HS-5 (cell line): ENCODE results near the gene ATP6V1E1.
"Not testable (repeated sequence)": the region's sequence is repeated elsewhere in the genome, so short reads cannot be mapped to it uniquely, and the experiment has no call there.

Experiments
- DNase-seq: peaks from one replicate; pipeline ENCODE4 v3.0.0-alpha.2; 2012; ENCODE audit warnings: low read depth

The ATP6V1E1 gene

DNA sequence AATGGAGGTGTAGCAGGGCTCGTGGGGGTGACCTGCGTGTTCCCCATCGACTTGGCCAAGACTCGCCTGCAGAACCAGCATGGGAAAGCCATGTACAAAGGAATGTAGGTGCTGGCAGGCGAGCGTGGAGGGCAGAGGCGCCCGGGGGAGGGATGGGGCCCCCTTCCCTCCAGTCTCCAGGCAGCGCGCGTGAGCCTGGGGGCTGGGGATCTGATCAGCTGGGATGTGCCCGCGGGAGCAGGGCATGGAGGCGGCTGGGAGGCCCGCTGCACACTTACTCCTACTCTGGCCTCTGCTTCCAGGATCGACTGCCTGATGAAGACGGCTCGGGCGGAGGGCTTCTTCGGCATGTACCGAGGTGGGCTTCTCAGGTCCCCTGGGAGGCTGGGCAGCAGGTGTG, 47.5 kb downstream of the ATP6V1E1 start:
- no peak for DNase-seq

DNA sequence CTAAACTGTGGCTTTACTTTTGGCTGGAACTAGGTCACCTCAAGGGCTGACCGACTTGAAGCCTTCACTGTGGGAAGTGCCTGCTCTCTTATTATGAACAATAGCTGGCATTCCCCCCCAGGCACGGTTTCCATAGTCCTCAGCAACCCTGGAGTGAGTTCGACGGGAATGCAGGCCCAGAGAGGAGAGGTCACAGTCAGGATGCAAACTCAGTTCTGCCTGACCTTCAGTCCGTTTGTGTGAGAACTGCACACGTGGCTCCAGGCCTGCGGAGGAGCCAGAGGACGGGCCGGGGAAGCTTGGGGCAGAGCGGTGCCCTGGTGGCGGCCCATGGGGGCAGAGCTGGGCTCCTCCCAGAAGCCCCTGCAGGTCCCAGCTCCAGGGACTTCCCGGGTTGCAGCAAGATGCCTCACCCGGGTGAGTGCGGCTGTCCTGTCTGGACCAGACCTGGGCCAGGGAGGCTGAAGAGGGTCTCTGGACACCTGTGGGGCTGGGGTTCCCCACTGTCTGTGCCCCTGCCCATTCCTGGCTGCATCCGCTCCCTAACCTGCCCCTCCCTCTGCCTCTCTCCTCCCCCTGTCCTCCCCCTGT, 48.0 kb downstream of the ATP6V1E1 start:
- DNase-seq = no peak

DNA sequence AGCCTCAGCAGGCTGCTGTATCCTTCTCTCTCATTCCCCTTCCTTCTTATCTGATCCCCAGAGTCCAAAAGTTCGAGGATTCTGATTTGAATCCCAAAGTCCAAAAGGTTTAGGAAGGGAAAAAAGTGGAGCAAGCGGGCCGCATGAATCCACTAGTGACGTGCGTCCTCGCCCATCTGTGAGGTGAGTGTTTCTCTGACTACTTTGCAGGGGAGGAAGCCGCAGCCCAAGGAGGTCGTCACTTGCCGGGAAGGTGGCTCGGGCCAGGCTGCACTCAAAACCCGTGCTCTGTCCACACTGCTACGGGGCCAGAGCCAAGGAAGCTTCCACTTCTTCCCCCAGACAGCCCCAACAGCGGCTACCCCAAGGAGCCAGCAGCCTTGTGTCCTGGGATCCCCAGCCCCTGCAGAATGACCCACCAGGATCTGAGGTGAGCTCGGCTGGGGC, 49.0 kb downstream of the ATP6V1E1 start:
- no peak for DNase-seq

DNA sequence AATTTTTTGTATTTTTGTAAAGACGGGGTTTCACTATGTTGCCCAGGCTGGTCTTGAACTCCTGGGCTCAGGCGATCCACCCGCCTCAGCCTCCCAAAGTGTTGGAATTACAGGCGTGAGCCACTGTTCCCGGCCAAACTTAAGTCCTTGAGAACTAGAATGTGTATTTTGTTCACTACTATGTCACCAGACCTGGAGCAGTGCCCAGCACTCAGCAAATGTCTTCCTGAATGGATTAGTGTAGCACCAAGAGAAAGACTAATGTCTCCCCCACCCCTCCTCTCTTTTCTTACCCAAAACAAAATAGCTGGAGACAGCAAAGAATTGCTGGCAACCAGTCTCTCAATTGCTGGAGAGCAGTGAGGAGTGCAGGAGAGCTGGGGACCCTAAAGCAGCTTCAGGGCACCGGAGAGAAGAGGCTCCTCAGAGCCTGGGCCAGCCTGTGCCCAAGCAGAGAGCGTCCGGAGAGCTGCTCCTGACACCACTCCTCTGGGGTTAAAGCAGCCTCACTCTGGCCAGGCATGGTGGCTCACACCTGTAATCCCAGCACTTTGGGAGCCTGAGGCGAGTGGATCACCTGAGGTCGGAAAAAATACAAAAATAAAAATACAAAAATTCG, 50.3 kb downstream of the ATP6V1E1 start:
- no peak for DNase-seq

DNA sequence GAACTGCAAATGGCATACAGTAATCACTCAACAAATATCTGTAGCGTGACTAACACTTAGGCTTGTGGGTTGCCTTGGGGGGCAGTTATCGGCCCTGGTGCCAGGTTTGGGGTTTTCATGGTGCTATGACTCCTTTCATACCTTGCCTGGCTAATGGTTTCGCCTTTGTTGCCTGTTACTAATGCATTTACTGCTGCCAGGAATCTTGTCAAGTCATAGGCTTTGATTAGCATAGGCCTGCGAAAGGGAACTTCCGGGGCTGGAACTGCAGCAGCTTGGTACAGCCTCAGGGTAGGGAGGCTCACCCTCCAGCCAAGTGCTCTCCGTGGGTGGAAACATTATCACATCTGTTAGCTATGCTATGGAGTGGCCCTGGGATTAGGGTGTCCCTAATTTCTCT, 52.1 kb downstream of the ATP6V1E1 start:
- peak; percentile 54 for DNase-seq

DNA sequence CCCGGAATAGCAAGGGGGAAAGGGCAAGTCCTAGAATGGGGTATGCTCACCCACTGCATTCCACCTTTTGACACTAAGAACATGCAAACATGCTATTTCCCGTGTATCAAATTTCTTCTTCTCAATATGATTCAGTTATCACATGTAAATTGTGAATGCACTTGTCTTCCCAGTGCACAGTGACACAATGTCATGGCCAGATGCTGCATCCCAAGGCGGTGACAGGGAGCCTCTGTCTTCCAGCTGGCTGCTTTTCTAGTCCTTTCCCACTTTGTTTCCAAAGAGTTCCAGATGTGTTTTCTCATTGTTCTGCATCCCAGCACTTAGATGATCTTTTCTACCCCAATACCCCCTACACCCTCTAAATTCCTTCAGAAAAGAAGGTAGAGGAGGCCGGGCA, 52.9 kb downstream of the ATP6V1E1 start:
- no peak for DNase-seq

DNA sequence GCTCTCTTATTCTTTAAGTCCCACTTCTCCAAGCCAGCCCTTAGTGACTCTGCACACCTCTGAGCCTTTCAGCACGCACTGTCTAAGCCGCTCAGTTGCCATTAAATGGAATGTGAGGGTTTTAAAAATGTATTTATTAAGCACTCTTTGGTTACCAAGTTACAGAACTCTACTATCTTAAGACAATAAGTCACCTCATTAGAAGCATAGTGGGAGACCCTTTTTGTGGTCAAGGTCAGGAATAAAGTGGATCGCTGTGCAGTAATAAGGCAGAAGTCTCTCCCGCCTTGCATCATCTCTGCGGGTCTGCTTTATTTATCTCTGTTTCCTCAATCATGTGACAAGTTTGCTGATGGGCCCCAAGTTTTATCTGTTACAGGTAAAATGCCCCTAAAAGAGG, 53.4 kb downstream of the ATP6V1E1 start:
- no peak for DNase-seq

DNA sequence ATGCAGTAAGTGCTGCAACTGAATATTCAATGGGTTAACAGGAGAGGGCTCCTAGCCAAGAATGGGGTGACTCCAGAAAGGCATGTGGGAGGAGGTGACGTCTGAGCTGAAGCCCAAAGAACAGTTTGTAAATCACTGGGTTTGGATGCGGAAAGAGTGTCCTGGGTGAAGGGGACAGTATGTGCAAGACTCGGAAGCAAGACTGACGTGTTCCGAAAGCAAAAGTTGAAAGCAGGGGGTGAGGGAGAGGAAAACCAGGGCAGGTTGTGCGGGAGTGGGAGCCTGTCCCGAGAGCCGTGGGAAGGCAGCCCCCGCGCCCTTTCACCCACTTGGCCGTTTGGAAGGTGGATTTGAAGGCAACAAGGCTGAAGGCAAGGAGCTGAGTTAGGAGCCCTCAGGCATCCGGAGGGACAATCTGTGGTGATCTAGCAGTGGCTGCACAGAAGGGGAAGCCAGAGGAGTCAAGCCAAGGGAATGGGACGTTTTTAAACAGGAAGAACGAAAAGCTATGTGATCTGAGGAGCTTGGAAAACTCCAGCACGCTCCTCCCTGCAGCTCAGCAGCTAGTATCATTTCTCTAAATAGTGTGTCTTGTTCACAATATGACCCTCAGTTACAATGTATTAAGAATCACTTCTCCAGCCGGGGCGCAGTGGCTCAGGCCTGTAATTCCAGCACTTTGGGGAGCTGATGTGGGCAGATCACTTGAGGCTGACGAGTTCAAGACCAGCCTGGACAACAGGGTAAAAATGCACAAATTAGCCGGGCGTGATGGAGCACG, 57.5 kb downstream of the ATP6V1E1 start:
- DNase-seq = no peak

DNA sequence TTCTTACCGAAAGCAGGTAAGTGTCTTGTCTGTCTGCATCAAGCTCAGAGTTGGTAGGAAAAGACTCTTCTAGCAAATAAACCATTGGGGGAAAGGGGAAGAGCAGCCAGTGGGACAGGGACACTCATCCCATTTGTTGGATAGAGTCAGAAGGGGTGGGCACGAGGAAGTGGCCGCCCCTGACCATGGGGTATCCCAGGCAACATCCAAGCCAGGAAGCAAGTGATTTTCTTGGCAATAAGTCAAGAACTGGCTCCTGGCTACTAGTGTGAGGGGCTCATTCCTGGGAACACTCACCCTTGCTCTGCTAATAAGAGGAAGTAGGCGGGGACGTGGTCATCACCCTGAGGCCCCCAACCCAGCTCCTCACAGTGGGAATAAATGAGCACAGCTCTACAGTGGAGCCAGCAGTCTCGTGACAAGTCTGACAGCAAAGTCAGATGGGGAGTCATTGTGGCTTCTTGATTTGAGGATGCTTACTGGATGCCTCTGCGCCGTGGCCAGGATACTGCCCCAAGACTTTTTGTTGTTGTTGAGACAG, 58.5 kb downstream of the ATP6V1E1 start:
- DNase-seq = no peak

DNA sequence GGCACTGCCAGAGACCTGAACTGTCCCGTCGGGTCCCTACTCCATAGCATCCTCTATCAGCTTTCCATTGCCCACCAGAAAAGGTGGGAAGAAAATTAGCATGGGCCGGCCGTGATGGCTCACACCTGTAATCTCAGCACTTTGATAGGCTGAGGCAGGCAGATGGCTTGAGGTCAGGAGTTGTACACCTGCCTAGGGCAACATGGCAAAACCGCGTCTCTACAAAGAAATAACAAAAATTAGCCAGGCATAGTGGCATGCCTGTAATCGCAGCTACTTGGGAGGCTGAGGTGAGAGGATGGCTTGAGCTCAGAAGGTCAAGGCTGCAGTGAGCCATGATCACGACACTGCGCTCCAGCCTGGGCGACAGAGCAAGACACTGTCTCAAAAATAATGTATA, 61.8 kb downstream of the ATP6V1E1 start:
- DNase-seq = no peak

DNA sequence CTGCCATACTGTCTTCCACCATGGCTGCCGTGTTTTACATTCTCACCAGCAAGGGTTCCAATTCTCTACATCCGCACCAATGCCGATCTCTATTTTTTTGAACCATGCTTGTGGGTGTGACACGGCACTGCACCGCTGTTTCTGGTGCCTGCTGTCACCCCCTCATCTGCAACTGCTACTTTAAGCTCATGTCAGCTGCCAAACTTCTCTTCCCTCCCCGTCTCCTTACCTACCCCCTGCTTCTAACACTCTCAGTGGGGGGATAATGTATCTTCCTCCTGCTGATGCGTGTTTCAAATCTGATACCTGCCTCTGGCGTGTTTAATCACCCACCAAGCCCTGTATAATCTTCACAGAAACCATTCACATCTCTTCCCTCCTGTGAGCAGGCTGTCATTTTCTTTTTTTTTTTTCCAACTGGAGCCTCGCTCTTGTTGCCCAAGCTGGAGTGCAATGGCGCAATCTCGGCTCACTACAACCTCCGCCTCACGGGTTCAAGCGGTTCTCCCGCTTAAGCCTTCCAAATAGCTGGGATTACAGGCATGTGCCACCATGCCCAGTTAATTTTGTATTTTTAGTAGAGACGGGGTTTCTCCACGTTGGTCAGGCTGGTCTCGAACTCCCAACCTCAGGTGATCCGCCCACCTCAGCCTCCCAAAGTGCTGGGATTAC, 62.4 kb downstream of the ATP6V1E1 start:
- not testable (repeated sequence) for DNase-seq

DNA sequence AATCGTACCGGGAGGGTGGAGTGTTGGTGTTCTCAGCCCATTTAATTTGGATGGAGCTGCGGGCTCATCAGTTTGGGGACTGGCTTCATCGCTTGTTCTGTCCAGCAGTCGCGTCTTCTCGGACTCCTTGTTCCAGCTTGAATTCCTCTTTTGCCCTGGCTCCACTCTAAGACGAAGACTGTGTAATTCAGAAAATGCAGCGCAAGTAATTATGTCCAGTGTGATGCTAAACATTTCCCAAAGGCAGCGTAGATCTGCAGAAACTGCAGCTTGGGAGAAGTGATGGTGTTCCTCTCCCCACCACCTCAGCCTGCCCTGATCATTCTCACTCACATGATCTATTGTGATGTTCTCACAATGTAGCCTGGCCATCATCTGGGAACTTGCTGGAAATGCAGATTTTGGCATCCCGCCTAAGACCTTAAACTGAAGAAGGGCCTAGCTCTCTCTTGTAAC, 64.6 kb downstream of the ATP6V1E1 start:
- no peak for DNase-seq

DNA sequence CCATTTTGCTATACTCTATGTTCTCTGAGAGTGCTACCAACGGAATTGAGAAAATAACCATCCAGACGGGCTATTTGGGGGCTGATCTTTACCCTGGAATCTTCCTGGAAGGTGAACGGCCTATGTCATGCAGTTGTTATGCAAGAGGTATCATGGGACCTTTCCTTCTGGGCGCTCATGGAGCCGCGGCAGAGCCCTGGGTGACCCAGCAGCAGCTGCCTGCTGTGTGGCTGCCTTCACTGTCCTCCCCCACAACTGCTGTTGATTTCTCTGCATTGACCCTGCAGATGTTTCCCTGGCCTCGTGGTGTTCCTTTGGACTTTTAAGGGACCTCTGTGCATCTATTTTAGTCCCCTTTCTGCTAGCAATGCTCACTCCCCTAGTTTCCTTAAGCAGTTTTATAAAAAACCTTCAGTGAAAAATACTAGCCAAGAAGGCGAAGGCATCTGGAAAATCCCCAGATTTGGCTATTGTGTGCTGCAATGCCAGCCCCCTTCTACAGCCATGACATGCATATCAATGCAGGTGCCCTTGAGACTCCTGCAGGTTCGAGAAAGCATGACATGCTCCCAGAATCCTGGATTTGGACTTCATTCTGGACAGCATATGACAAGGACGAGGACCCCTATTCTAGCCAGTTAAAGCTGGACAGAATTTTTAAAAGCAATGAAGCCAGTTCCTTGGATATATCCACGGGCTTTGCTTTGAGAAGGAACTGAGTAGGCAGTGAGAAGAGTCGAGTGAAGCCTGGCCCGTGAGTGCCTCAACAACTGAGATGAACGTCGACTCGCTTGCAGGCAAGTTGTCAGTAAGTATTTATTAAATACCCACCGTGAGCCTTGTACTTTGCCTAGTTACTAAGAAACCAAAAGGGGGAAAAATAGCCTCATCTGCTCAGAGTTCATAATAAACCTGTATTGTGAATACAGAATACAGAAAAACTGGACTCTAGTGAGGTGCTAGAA, 65.4 kb downstream of the ATP6V1E1 start, which contains the start of gene SLC25A18:
Gene SLC25A18 (plus strand): TSS at position 593 of the 965 bp plus-strand sequence. CDS start 16,447 bp downstream, outside the sequence.
- DNase-seq = no peak

DNA sequence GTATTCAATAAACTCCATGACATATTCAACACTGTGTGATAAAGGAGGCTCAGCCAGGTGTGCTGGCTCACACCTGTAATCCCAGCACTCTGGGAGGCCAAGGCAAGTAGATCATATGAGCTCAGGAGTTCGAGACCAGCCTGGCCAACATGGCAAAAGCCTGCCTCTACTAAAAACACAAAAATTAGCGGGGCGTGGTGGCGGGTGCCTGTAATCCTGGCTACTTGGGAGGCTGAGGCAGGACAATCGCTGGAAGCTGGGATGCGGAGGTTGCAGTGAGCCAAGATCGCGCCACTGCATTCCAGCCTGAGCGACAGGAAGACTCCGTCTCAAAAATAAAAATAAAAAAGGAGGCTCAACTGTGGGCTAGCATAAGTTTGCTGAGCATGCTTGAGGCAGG, 69.4 kb downstream of the ATP6V1E1 start:
- no peak for DNase-seq

DNA sequence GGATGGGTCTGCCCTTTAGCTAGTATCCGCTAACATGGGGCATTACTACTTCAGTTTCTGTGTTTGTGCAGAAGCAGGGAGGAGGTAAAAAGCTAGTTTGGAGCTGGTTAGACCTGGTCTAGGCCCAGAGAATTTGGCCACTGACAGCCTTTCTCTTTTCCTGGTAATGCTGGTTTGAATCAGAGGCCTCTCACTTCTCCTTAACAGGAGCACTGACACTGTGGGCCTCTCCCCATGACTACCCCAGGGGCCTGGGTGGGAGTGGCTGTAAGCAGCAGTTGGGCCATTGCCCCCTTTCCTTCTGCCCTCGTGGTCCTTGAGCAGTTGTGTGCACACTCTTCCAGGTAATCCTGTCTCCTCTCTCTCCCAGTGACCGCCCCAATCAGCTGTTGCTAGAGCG, 73.7 kb downstream of the ATP6V1E1 start:
- DNase-seq = no peak

DNA sequence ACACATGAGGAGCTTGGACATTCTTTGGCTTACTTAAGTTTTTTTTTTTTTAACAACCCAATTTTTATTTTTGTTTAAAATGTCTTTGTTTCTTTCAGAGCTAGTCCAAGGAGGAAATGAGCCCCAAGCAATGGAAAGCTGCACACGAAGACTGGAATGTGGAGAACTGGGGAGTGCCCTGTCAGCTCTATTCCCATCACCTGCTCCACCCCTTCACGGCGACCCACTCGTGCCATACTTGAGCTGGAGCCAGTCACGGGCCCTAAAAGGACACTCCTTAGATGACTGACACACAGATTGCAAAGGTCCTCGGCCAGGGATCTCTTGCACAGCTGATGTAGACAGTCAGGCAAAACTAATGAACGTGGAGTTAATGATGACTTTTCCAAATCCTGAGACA, 75.8 kb downstream of the ATP6V1E1 start:
- no peak for DNase-seq

DNA sequence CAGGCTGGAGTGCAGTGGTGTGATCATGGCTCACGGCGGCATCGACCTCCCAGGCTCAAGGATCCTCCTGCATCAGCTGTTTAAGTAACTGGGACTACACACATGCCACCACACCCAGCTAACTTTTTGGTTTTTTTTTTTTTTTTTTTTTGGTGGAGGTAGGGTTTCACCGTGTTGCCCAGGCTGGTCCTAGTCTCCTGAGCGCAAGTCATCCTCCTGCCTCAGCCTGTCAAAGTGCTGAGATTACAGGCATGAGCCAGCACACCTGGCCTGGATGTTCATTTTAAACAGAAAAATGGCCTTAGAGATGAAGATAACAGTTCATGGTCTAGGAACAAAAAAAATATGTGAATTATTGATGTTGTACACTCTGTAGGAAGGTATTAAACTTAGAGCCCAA, 78.9 kb downstream of the ATP6V1E1 start:
- DNase-seq = no peak

DNA sequence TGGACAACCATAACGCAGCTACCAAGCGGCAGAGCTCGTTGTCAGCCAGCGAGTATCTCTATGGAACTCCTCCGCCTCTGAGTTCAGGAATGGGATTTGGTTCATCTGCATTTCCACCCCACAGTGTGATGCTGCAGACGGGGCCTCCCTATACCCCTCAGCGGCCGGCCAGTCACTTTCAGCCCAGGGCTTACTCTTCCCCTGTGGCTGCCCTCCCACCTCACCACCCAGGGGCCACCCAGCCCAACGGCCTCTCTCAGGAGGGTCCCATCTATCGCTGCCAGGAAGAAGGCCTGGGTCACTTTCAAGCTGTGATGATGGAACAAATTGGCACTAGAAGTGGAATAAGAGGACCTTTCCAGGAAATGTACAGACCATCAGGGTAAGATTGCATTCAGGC, 79.4 kb downstream of the ATP6V1E1 start:
- no peak for DNase-seq

DNA sequence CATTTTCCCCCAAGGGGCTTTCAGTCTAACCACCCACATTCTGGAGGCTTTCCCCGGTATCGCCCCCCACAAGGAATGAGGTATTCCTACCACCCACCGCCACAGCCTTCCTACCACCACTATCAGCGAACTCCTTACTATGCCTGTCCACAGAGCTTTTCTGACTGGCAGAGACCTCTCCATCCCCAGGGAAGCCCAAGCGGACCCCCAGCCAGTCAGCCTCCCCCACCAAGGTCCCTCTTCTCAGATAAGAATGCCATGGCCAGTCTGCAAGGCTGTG, 79.9 kb downstream of the ATP6V1E1 start:
- no peak for DNase-seq

DNA sequence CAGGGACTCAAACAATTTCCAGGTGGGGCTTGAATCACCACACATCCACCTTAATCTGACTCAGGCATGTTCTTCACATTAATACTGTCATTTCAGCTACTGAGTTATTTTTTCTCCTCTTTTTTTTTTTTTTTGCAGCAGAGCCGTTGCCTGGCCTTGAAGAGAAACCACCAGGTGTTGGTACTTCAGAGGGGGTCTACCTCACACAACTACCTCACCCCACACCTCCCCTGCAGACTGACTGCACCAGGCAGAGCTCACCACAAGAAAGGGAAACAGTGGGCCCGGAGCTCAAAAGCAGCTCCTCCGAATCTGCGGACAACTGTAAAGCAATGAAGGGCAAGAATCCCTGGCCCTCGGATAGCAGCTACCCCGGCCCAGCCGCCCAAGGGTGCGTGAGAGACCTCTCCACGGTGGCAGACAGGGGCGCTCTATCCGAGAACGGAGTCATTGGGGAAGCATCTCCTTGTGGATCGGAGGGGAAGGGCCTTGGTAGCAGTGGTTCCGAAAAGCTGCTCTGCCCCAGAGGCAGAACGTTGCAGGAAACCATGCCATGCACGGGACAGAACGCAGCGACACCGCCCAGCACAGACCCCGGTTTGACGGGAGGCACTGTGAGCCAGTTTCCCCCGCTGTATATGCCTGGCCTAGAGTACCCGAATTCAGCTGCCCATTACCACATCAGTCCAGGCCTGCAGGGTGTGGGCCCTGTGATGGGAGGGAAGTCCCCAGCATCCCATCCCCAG, 80.4 kb downstream of the ATP6V1E1 start:
- no peak for DNase-seq

DNA sequence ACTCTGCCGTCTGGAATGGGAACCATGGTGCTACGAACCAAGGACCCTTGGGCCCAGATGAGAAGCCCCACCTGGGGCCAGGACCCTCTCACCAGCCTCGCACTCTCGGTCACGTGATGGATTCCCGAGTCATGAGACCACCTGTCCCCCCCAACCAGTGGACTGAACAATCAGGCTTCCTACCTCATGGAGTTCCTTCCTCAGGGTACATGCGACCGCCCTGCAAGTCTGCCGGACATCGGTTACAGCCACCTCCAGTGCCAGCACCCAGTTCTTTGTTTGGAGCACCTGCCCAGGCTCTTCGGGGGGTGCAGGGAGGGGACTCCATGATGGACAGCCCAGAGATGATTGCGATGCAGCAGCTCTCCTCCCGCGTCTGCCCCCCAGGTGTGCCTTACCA, 86.1 kb downstream of the ATP6V1E1 start:
- no peak for DNase-seq
